HepG2 (cell line): ENCODE measurements around the gene NOVA2. TPM values are rescaled to one million over a fixed set of nuclear protein-coding genes. Genes with fewer than 3 reads are reported as not detected.

Experiments used
- ESRRA ChIP-seq: sonication (generic); formaldehyde crosslinking; IDR thresholded peaks from 2 replicates; pipeline ENCODE4 v1.5.1; 2020; ENCODE audit warnings: mild to moderate bottlenecking, low read depth, missing genetic modification reagents
- GATA4 ChIP-seq: sonication (generic); IDR thresholded peaks from 2 replicates; pipeline ENCODE4 v1.6.1; 2016; ENCODE audit warnings: antibody characterized with exemption, low read depth, borderline replicate concordance
- MAFK ChIP-seq, 2 experiments: IDR thresholded peaks in 1 of 2; conservative IDR thresholded peaks in 1 of 2; 2 replicates each; pipeline ENCODE4 v1.6.1; 2011; ENCODE audit warnings: improper control_type of control experiment in 2 of 2, low read length in 2 of 2
- MLLT10 ChIP-seq: sonication (generic); formaldehyde crosslinking; IDR thresholded peaks from 2 replicates; pipeline ENCODE4 v1.4.0; 2020; ENCODE audit warnings: missing genetic modification reagents
- PAWR ChIP-seq: sonication (generic); formaldehyde crosslinking; IDR thresholded peaks from 2 replicates; pipeline ENCODE4 v1.4.0; 2020; ENCODE audit warnings: missing genetic modification reagents, mild to moderate bottlenecking, borderline replicate concordance
- PHF8 ChIP-seq: sonication (generic); formaldehyde crosslinking; IDR thresholded peaks from 2 replicates; pipeline ENCODE4 v1.5.0; 2020; ENCODE audit warnings: missing genetic modification reagents
- POLR2G ChIP-seq: fragments of 200-400 bp; formaldehyde crosslinking; IDR thresholded peaks from 2 replicates; pipeline ENCODE4 v1.6.1; 2018; ENCODE audit warnings: mild to moderate bottlenecking, low read depth, low read length, moderate library complexity
- RBM22 ChIP-seq: fragments of 200-400 bp; formaldehyde crosslinking; optimal IDR thresholded peaks from 2 replicates; pipeline ENCODE3; 2017; ENCODE audit warnings: mild to moderate bottlenecking, low read length, moderate library complexity
- RORA ChIP-seq: sonication (generic); formaldehyde crosslinking; IDR thresholded peaks from 2 replicates; pipeline ENCODE4 v1.5.0; 2020; ENCODE audit warnings: mild to moderate bottlenecking, missing genetic modification reagents, moderate library complexity
- TEAD2 ChIP-seq: sonication (generic); formaldehyde crosslinking; IDR thresholded peaks from 2 replicates; pipeline ENCODE4 v1.9.0; 2021; ENCODE audit warnings: missing genetic modification reagents
- TMF1 ChIP-seq: sonication (generic); formaldehyde crosslinking; IDR thresholded peaks from 2 replicates; pipeline ENCODE4 v1.8.1; 2022; ENCODE audit warnings: low read depth, missing genetic modification reagents
- ZBTB38 ChIP-seq: sonication (generic); formaldehyde crosslinking; IDR thresholded peaks from 2 replicates; pipeline ENCODE4 v1.5.1; 2020; ENCODE audit warnings: mild to moderate bottlenecking, missing genetic modification reagents
- ZFP36L2 ChIP-seq: sonication (generic); formaldehyde crosslinking; IDR thresholded peaks from 2 replicates; pipeline ENCODE4 v1.4.0; 2020; ENCODE audit warnings: missing genetic modification reagents
- ZNF235 ChIP-seq: sonication (generic); formaldehyde crosslinking; IDR thresholded peaks from 2 replicates; pipeline ENCODE4 v1.8.1; 2023; ENCODE audit warnings: mild to moderate bottlenecking, missing genetic modification reagents, borderline replicate concordance
- ZNF570 ChIP-seq: sonication (generic); formaldehyde crosslinking; IDR thresholded peaks from 2 replicates; pipeline ENCODE4 v1.4.0; 2020; ENCODE audit warnings: mild to moderate bottlenecking, missing genetic modification reagents, borderline replicate concordance
- ZNF605 ChIP-seq: sonication (generic); formaldehyde crosslinking; IDR thresholded peaks from 2 replicates; pipeline ENCODE4 v1.8.0; 2022; ENCODE audit warnings: mild to moderate bottlenecking, missing genetic modification reagents
- ZNF616 ChIP-seq: sonication (generic); formaldehyde crosslinking; IDR thresholded peaks from 2 replicates; pipeline ENCODE4 v1.5.0; 2020; ENCODE audit warnings: low read depth, mild to moderate bottlenecking, missing genetic modification reagents
- polyA plus RNA-seq, 8 experiments: library from polyadenylated mRNA; depleted of rRNA in 3 of 8; stranded (reverse) in 7 of 8; unstranded in 1 of 8; fragments of >200 nt; fragmentation: Illumina TruSeq in 4 of 8; extraction: Trizol in 4 of 8; gene quantifications; 2 replicates each; pipeline versions ENCODE4 v1.2.1 to v1.2.3, GENCODE V29; 2011 to 2016; ENCODE audit warnings: low read depth in 4 of 8, missing spikeins in 1 of 8, mixed read lengths in 1 of 8; ENCODE audit not compliant: insufficient read depth in 1 of 8
- total RNA-seq, 5 experiments: library from RNA; depleted of rRNA; stranded (reverse); fragments of >200 nt; fragmentation: Illumina TruSeq; extraction: Trizol; gene quantifications; 2 replicates each; pipeline ENCODE4 v1.2.3, GENCODE V29; 2016; ENCODE audit warnings: low read depth in 1 of 5
- TF ChIP-seq, protein P1 (sequence below): sonication (generic); formaldehyde crosslinking; IDR thresholded peaks from 2 replicates; pipeline ENCODE4 v1.9.0; 2022; ENCODE audit warnings: low read depth, missing genetic modification reagents
- TF ChIP-seq, protein P2 (sequence below): sonication (generic); formaldehyde crosslinking; IDR thresholded peaks from 2 replicates; pipeline ENCODE4 v1.4.0; 2020; ENCODE audit warnings: missing genetic modification reagents, borderline replicate concordance
- TF ChIP-seq, protein P3 (sequence below): fragments of 450-650 bp; IDR thresholded peaks from 2 replicates; pipeline ENCODE4 v1.6.1; 2017
- TF ChIP-seq, protein P4 (sequence below): sonication (generic); formaldehyde crosslinking; IDR thresholded peaks from 2 replicates; pipeline ENCODE4 v1.8.1; 2023; ENCODE audit warnings: mild to moderate bottlenecking, moderate library complexity, missing genetic modification reagents

The NOVA2 gene
- total and polyA plus RNA-seq, 2 of the 13 experiments (the other 11 are each of a cell fraction or from before 2014, with no cell fraction given), result not detected

DNA sequence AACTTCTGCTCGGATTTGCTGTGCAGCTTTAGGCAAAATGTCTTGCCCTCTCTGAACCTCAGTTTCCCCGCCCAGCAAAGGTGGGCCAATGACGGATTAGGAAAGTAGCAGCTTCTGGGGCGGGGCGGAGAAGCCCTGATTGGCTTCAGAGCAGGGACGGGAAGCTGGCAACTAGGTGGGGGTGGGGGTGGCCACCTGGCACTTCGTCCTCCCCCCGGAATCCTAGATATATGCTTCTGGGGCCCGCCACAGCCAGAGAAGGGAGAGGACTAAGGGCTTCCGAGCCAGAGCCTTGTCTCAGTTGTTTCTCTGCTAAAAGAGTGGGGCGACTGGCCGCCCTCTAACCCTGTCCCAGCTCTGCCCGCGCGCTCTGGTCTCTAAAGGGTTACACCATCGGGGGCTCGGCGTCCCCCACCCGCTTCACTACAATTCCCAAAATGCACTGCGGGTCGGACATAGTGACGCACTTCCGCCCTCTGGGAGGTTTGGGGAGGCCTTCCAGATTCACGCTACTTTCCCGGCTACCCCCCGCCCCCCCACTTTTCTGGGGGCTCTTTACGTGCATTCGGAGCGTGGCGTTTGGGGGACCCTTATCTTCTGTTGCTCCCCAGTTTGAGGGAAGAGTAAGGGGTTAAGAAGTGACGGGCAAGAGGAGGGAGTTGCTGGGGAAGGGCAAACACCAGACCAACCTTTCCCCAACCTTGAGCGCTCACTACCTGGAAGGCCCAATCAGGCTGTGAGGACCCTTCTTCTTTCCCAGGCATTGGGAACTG lies 87.1 kb downstream of the NOVA2 start (continued):
- TF ChIP-seq PHF8 (CRISPR knock-in tag), result peak; percentile 85
- no peak for TF ChIP-seq TEAD2
- TF ChIP-seq PAWR, result no peak
- TF ChIP-seq GATA4, result no peak
- TF ChIP-seq, protein P1, sequence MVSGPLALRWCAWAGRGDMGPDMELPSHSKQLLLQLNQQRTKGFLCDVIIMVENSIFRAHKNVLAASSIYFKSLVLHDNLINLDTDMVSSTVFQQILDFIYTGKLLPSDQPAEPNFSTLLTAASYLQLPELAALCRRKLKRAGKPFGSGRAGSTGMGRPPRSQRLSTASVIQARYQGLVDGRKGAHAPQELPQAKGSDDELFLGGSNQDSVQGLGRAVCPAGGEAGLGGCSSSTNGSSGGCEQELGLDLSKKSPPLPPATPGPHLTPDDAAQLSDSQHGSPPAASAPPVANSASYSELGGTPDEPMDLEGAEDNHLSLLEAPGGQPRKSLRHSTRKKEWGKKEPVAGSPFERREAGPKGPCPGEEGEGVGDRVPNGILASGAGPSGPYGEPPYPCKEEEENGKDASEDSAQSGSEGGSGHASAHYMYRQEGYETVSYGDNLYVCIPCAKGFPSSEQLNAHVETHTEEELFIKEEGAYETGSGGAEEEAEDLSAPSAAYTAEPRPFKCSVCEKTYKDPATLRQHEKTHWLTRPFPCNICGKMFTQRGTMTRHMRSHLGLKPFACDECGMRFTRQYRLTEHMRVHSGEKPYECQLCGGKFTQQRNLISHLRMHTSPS (CRISPR knock-in tag), result no peak
- peak; percentile 90 for TF ChIP-seq POLR2G
- TF ChIP-seq ESRRA (CRISPR knock-in tag), result 0 out of 2 replicates have a peak, but pooled peaks have one; percentile 61
- no peak for TF ChIP-seq MLLT10 (CRISPR knock-in tag)
- TF ChIP-seq MAFK (conservative IDR thresholded peaks at IDR 0.05 in 1 of 2, IDR thresholded peaks at IDR 0.05 in 1 of 2; ENCODE audit: low read length in 2 of 2), result no peak
- TF ChIP-seq ZFP36L2 (CRISPR knock-in tag), result no peak; the same call in 1 of the 2 replicates
- TF ChIP-seq, protein P2, sequence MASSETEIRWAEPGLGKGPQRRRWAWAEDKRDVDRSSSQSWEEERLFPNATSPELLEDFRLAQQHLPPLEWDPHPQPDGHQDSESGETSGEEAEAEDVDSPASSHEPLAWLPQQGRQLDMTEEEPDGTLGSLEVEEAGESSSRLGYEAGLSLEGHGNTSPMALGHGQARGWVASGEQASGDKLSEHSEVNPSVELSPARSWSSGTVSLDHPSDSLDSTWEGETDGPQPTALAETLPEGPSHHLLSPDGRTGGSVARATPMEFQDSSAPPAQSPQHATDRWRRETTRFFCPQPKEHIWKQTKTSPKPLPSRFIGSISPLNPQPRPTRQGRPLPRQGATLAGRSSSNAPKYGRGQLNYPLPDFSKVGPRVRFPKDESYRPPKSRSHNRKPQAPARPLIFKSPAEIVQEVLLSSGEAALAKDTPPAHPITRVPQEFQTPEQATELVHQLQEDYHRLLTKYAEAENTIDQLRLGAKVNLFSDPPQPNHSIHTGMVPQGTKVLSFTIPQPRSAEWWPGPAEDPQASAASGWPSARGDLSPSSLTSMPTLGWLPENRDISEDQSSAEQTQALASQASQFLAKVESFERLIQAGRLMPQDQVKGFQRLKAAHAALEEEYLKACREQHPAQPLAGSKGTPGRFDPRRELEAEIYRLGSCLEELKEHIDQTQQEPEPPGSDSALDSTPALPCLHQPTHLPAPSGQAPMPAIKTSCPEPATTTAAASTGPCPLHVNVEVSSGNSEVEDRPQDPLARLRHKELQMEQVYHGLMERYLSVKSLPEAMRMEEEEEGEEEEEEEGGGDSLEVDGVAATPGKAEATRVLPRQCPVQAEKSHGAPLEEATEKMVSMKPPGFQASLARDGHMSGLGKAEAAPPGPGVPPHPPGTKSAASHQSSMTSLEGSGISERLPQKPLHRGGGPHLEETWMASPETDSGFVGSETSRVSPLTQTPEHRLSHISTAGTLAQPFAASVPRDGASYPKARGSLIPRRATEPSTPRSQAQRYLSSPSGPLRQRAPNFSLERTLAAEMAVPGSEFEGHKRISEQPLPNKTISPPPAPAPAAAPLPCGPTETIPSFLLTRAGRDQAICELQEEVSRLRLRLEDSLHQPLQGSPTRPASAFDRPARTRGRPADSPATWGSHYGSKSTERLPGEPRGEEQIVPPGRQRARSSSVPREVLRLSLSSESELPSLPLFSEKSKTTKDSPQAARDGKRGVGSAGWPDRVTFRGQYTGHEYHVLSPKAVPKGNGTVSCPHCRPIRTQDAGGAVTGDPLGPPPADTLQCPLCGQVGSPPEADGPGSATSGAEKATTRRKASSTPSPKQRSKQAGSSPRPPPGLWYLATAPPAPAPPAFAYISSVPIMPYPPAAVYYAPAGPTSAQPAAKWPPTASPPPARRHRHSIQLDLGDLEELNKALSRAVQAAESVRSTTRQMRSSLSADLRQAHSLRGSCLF (CRISPR knock-in tag), result no peak
- TF ChIP-seq ZNF235 (CRISPR knock-in tag), result peak; percentile 11; the same call in 1 of the 2 replicates
- no peak for TF ChIP-seq ZNF616 (CRISPR knock-in tag)
- peak; percentile 84 for TF ChIP-seq RBM22
- TF ChIP-seq, protein P3, sequence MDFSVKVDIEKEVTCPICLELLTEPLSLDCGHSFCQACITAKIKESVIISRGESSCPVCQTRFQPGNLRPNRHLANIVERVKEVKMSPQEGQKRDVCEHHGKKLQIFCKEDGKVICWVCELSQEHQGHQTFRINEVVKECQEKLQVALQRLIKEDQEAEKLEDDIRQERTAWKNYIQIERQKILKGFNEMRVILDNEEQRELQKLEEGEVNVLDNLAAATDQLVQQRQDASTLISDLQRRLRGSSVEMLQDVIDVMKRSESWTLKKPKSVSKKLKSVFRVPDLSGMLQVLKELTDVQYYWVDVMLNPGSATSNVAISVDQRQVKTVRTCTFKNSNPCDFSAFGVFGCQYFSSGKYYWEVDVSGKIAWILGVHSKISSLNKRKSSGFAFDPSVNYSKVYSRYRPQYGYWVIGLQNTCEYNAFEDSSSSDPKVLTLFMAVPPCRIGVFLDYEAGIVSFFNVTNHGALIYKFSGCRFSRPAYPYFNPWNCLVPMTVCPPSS, result no peak
- TF ChIP-seq RORA (CRISPR knock-in tag), result no peak
- TF ChIP-seq ZNF570 (CRISPR knock-in tag), result no peak
- peak; percentile 64; the same call in 1 of the 2 replicates for TF ChIP-seq ZNF605 (CRISPR knock-in tag)
- TF ChIP-seq ZBTB38, result no peak
- TF ChIP-seq, protein P4, sequence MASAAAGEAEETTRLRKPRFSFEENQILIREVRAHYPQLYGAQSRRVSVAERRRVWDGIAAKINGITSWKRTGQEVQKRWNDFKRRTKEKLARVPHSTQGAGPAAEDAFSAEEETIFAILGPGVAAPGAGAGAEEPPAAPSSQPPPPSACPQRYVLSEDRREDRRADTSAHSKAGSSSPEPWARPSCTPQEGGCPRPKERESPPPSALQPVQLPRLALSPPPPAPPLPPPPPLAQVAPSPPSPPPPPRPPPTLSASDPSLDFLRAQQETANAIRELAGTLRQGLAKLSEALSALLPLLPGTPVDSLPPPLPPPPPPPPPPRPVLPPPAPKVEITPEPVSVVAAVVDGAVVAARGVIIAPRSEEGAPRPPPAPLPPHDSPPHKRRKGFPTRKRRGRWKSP (CRISPR knock-in tag), result 0 out of 2 replicates have a peak, but pooled peaks have one; percentile 66
- TF ChIP-seq TMF1 (CRISPR knock-in tag), result no peak
